GM19328 (cell line): Measurements from ENCODE around the gene NFIB.

Experiments
- ATAC-seq: cut with Tn5 transposase; IDR thresholded peaks from one replicate; pipeline ENCODE4 v1.9.1; 2021; ENCODE audit warnings: mild to moderate bottlenecking, moderate library complexity; ENCODE audit not compliant: unreplicated experiment

Gene NFIB

DNA sequence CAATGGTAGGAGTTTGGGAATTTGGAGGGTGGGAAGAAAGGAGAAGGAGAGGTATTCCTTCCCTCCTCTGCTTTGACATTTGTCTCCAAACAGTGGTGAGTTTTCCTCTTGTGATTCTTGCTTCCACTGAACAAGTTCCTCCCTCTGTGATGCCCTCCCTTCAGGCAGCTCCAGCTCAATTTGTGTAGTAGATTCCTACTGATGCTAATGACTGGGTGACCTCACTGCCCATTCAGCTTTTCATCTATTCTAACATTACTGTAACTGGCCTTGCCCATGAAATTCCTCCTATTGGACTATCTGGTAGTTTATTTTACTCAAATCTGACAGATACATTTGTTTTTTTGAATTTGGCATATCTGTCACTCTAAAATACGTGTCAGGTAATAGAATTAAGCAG is 121.4 kb downstream of the NFIB start:
- ATAC-seq: no peak

DNA sequence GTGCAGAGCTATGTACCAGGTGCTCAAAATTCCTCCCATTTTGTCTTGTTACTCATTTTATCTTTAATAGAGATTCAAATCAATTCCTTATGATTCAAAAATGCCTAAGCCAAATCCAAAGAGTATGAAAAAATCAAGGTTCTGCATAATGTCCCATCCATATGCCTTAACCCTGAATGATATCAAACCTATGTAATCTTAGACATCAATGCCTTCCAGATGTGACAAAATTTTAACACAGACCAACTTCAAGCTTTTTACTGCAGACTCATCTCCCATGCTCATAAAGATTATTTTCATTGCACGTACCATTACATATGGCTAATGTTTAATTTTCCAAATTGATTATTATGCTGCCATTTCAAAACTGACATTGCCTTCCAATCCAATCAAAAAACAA is 122.4 kb downstream of the NFIB start:
- no peak for ATAC-seq

DNA sequence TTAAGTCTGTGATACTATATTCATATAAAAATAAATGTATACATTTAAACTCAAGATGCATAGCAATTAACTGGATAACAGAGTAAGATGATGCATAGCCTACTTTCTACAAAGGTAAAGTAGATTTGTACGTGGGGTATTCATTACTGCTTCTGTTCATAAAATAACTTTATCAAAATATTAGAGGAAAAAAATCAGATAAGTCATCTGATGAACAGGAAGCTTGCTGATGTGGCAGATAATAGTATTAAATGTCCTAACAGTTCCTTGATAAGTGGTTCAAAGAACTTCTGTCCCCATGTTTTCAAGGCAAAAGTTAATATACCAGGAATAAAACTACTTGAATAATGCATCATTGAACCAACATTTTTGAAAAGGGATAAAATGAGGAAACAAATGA is 123.7 kb downstream of the NFIB start:
- ATAC-seq: no peak

DNA sequence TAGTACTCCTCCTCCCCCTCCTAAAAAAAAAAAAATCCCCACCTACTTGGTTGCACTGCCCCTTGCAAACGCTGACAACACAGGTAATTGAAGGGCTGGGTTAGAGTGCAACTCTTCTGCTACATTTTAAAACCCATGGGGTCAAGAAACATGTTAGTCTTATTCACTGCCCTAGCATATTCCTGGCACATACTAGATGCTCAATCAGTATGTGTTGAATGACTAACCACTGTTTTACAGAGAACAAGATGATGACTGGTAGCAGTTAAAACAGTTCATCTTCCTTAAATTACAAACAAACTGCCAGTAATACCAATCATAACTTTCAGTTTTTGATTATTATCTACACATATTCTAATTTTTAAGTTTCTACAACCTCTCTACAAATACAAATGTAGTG is 124.4 kb downstream of the NFIB start:
- ATAC-seq: no peak

DNA sequence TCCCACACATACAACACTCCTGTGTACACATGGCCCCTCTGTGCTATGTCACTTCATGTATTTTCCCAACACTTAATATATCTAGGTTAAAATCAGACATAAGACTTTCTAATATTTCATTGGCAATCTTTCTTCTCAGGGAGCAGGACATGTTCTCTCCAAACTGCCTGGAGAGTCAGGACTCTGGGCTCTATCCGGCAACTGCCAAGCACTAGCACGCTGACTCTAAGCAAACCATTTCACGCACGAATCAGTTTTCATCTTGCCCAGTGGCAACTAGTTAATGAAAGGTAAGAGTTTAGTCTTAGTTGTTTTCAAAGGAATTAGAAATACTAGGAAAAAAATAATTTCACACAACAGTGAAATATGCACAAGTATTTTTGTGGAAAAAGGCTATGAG is 124.8 kb downstream of the NFIB start:
- no peak for ATAC-seq

DNA sequence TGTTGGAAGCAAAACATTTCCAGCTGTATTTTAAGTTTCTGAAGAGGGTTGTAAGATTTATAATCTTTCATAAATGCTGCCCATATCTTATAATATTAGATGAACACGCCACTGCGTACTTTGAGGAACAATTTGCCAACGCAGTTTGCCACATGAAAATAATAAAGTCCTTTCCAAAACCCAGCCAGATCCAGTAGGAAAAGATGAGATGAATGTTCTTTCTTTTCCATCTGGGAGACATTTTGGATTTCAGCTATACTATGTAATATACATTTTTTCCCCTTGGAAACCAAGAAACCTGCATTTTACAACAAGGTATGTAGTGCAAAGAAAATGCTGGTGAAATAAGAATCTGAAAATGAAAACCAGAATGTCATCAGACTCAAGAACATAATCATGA is 125.4 kb downstream of the NFIB start:
- ATAC-seq: no peak

DNA sequence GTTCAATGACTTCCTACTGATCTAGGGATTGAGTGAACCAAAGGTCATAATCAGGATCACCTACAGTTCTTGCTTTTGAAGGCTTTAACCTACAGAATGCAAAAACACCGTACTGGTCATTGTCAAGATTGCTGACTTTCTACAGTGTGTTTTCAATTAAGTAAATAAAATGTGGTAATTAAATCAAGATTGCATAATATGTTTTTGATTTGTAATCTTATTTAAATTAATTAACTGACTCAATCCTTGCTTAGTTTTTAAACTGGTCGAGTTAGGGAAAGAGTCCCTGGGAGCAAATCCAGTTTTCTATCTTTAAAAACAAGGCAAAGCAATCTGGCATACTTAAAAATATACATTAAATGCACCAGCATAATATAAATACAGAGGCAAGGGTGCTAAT is 125.9 kb downstream of the NFIB start:
- ATAC-seq: no peak

DNA sequence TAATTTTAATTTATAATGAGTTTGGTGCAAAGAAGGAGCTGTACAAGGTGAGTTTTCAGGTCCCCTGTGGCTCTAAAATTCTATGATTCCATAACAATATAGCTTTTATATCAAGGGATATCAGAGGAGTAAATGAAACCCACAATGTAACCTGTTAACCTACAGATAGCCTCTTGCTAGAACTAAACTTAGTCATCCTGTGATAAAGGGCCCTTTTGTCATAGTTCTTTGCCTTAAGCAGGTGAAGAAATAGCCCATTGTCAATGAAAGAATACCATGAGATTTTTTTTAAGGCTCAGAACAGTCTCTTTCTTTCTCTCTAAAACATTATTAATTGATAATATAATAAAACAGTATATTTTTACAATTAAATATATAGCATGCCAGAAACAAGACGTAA is 127.8 kb downstream of the NFIB start:
- no peak for ATAC-seq

DNA sequence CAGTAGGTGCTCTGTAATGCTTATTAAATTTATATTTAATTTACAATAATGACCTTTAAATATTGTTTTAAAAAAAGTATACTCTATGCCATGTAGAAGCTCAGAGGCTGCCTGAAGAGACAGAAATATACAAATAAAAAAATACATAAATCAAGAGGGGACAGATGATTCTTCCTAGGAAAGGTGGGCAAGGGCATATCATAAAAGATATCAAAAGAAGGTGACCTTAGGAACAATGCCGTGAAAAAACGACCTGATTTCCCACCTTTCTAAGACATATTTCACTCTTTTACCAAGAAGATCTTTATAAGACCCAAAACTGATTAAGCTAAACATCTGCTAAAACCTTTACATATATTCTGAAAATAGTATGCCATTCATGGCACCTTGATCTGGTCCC is 128.9 kb downstream of the NFIB start:
- no peak for ATAC-seq

DNA sequence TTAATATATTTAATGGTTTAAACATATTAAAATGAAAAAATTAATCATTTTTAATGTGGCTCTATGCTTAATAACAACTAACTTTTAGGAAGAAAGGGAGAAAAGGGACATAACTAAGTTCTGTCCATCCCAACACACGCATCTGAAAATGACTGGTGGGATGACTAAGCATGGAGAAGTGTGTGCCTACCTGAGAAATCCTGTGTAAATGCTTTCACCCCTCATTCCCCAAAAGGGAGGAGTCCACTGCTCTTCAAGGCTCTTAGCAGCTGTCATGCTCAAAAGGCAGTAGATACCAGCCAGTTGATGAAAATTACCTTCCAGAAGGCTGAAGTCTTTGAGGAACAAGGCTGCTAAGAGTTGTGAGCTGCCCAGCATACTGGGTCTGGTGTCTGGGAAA is 130.9 kb downstream of the NFIB start:
- ATAC-seq: no peak

DNA sequence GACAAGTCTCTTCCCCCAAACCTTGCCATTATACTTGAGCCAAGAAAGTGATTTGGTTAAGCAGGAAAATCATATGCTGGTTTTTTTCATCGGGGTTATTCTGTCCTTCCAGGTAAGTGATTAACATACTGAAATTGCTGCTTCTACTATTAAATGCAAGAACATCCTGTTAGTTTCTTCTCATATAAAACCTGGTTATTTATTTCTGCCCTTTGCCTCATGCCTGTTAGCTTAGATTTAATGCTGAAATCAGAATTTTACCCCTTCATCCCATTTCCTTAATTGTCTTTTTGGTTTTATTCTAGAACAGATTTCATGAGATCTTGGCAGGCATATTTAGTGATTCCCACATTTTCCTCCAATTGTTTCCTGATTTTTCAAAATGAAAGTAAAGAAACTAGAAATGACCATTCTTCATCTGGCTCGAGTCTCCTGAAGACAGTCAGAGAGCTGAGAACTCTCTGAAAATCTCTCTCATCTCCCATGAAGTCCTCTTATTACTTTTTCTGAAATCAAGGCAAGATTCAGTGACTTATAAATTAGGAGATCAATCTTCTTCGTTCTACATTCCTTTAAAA is 132.9 kb downstream of the NFIB start:
- no peak for ATAC-seq

DNA sequence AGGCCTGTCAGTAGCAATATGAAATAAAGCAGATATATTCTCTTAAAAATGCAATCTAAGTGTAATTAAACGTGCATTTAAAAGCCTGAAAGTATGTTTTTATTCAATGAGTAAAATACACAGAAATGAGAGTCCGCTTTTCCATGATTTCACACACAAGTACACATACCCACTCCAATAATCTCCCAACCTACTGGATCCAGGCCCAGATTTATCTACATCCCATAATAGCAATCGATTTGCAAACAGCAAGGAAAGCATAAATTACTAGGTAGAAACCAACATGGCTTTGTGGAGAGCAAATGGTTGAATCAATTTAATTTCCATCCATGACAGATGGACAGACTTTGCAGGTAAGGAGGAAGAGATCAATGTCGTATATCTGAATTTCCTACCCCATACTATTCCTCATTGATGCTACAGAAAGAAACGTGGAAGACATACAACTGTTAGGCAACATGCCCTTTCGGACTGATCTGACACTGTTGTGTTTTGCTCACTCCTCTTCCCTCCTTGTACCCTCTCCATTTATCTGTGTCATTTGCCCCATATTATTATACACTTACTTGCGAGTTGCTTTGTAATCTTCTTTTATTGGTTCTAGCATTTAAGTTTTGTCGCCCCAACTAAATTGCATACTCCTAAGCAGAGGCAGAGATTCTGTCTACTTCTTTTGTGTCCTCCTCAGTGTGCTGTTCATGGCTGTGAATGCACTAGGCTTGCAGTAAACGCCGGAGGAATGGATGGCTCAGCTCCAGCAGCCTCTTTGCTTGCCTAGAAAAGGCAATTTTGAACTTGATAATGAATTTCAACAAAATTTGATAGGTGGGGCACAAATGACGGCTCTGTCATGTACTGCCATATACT is 133.6 kb downstream of the NFIB start:
- no peak for ATAC-seq

DNA sequence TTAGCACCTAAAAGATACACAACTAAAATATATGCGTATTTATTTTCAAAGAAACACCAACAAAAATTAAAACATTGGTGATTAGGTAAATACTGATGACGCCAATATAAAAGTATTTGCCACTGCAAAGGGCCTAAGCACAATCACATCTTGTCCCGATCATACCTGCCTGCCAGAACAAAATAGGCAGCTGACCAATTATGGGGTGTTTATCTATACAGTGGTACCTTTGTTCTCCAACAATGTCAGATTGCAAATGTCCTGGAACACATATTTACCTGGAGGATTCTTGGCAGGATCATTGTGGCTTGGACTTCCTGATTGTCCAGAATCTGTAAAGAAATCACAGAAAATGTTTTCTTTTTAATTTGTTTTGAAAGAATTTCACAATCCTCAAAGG is 134.5 kb downstream of the NFIB start:
- ATAC-seq: no peak

DNA sequence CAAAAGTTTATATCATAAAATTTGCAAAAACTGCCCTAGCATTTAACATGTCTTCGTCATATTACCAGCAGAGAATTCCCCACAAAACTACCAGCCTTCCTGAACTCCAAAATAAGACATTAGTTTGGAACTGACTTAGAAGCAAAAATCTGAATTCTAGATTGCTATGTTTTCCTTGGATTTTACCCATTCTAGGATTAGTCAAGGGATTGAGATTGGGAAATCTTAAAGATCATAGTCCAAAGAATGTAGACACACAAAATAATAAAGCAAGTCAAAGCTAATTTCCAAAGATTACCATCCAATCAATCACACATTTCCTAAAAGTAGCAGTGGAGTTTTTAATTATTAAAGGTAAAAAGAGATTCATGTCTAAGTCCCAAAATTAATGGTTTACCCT is 138.2 kb downstream of the NFIB start:
- no peak for ATAC-seq

DNA sequence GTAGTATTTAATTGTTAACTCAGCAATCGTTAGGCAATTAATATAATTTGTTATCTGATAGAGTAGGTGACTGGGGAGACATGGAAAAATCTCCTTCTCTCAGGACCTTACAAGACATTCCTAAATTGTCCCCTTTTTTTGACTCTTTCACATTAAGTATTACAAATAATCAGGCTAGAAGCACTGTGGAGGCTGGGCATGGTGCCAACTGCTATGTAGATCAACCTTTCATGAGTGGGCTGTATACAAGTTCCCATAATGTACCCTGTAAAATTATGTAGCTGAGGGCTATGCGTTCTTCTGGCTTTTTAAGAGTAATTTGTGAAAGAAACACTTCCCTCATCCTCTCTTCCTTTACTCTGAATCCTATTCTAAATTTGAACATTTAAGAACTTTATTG is 140.2 kb downstream of the NFIB start:
- ATAC-seq: no peak

DNA sequence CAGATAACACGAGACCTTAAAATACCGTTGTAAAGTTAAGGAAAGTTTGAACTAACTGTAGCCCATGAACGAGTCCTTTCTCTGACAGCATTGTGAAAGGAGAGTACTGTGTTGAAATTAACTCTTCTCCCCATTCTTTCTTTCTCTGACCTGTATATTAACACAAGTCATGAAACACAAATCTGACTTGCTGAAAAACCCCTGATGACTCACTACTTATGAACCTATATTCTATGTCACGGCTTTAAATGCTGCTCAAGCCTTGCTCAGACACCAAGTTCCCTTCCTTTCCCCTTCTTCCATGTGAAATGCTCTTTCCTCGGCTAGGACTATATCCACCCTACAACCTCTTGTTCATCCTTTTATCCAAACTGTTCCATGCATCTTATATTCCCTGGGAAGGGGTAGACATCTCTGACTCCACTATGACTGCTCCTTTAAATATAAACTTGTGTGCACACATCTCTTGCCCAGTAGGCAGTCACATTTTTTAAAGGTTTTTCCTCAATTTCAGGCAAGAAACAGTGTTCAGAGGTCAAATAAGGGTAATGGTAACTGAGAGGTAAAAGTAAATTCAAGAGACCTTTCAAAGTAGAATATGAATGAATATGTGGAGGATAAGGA is 142.9 kb downstream of the NFIB start:
- no peak for ATAC-seq

DNA sequence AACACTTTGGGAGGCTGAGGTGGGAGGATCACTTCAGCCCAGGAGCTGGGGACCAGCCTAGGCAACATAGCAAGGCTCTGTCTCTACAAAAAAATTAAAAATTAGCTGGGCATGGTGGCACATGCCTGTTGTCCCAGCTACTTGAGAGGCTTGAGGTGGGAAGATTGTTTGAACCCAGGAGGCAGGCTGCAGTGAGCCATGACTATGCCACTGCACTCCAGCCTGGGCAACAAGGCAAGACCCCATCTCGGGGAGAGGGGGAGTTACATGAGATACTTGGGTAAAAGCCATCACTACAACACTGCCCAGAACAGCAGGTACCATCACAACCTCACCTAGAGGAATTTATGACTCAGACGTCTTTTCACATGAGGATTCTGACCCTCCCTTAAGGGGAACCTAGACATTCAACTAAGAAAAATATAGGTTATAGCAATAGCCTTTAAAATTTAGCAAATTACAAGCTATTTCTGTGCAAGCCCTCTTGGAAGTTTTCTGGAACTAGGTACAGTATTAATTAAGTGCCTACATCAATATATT is 143.5 kb downstream of the NFIB start:
- ATAC-seq: no peak

DNA sequence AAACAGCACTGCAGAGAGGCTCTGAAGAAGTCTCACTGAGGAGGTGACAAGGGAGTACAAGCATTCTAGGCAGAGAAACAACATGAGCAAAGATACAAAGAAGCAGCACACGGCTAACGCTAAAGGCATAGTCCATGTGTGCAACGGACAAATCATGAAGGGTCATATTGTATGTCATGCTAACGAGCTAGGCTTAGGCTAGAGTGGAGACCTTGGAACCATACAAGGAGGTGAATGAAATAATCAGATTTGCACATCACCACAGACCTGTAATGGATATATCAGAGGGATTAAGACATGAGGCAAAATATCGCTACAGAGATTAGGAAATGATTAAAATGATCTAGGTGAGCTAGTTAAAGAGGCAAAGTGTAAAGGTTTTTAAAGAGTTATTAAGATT is 145.6 kb downstream of the NFIB start:
- ATAC-seq: no peak

DNA sequence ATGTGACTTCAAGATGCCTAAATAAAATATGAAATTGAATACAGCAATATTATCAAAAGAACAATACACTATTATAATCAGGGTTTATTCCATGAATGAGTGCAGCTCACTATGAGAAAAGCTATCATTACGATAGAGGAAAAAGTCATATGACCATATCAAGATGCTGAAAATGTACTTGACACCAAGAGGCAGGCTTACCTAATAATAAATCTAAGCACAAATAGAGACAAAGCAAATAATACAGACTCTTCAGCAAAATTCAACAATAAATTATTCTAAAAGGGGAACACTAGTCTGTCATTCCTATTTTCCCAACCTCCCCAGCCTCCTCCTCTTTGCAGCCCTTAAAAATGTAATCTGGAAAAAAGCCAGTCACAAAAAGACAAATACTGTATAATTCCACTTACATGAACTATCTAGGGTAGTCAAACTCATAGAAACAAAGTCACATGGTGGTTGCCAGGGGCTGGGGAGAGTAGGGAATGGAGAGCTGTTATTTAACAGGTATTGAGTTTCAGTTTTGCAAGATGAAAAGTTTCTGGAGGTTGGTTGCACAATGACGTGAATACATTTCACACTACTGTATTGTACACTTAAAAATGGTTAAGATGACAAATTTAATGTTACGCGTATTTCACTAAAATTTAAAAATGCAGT is 148.4 kb downstream of the NFIB start:
- ATAC-seq: no peak

DNA sequence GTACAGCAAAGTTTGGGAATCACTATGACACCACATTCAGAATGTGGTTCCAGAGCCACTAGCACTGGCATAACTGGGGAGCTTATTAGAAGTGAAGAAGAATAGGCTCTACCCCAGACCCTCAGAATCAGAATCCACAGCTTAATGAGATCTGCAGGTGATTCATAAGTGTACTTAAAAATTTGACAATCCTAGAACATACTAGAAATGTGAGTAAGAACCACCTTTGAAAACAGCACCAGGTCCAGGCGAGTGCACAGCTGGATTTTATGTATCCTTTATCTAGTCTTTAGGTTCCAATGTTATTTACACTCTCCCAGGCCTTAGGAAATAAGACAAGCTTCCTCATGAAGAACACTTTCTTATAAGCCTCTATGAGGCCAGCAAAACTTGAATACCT is 149.0 kb downstream of the NFIB start:
- no peak for ATAC-seq

DNA sequence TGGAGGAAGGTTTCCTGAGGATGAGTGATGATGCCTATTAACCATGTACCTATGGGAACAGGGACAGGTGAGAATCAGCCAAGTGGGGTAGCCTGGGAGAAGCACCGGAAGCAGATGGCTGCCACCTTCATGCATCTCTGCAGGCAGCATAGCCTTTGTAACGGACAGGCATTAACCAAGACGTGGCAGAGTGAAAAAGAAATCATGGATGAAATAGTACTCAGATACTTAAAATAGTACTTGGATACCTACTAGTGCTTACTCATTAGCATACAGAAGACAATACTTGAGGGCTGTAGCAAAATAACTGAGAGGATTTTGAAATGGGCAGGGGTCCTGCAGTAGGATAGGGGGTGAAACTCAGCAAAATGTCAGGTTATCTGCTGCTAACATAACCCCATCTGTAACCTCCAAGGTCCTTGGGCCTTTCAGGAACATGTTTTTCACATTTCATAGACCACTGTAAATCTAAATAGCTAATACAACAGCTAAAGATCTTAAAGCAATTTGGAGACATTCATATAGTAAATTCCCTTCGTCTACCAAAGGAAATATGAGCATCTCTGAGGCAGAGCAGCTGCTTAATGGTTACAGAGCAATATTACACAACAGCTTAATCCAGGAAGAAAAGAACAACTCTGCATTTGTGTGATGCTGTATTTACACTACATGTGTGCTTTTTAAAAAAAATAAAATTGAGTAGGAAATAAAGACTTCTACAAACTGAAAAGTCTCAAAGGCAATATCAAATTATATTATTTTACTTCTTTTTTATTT is 154.3 kb downstream of the NFIB start:
- no peak for ATAC-seq
